ENCODE data around the gene THSD7B.
"Not testable (repeated sequence)": the region's sequence is repeated elsewhere in the genome, so short reads cannot be mapped to it uniquely, and the experiment has no call there.

The THSD7B gene, protein sequence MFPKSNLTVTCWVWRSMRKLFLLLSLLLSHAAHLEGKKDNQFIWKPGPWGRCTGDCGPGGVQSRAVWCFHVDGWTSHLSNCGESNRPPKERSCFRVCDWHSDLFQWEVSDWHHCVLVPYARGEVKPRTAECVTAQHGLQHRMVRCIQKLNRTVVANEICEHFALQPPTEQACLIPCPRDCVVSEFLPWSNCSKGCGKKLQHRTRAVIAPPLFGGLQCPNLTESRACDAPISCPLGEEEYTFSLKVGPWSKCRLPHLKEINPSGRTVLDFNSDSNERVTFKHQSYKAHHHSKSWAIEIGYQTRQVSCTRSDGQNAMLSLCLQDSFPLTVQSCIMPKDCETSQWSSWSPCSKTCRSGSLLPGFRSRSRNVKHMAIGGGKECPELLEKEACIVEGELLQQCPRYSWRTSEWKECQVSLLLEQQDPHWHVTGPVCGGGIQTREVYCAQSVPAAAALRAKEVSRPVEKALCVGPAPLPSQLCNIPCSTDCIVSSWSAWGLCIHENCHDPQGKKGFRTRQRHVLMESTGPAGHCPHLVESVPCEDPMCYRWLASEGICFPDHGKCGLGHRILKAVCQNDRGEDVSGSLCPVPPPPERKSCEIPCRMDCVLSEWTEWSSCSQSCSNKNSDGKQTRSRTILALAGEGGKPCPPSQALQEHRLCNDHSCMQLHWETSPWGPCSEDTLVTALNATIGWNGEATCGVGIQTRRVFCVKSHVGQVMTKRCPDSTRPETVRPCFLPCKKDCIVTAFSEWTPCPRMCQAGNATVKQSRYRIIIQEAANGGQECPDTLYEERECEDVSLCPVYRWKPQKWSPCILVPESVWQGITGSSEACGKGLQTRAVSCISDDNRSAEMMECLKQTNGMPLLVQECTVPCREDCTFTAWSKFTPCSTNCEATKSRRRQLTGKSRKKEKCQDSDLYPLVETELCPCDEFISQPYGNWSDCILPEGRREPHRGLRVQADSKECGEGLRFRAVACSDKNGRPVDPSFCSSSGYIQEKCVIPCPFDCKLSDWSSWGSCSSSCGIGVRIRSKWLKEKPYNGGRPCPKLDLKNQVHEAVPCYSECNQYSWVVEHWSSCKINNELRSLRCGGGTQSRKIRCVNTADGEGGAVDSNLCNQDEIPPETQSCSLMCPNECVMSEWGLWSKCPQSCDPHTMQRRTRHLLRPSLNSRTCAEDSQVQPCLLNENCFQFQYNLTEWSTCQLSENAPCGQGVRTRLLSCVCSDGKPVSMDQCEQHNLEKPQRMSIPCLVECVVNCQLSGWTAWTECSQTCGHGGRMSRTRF (N-terminal part only)

DNA sequence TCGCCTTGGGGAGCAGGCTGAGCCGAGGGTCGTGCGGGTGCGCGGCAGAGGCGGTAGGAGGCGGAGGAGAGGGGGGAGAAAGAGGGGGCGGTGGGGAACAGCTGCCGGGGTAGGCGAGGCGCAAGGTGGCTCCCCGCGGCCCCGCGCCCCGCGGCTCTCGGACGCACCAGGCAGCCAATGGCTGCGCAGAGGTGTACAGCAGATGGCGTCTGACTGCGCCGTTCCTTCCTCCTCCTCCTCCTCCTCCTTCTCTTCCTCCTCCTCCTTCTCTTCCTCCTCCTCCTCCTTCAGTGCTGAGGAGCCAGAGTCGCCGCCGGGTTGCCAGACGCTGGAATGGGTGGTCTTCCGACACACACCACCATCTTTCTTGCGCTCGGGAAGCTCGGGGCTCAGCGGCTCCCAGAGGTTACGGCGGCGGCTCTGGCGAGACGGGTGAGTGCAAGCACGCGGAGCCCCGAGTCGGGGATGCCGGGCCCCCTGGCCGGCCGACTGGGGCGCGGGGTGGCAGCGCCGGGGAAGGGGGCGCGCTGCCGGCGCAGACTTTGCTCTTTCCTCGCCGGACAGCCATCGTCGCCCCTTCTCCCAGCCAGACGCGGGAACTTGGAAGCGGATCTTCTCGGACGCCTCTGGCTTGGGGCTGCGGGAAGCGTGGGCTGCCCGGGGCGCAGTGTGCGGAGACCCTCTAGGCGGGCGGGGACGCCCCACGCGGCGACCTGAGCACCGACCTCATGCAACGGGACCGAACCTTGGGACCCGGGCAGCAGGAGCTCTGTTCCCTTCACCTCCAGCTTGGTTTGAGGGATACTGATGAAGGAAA, at the start of gene THSD7B:
THSD7B (plus strand) TSS at position 290 of the 817 bp plus-strand sequence. CDS start 116,634 bp downstream, outside the sequence.
- DNase-seq = no peak

DNA sequence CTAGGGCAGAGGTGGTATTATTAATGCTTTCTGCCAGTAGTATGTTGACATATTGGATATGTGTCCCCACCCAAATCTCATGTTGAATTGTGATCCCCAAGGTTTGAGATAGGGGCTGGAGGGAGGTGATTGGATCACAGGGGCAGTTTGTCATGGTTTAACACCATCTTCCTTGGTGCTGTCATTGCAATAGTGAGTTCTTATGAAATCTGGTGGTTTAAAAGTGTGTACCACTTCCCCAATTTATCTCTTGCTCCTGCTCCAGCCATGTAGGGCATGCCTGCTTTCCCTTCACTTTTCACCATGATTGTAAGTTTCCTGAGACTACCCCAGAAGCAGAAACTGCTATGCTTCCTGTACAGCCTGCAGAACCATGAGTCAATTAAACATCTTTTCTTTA, 47.1 kb upstream of the THSD7B start:
- DNase-seq = no peak

DNA sequence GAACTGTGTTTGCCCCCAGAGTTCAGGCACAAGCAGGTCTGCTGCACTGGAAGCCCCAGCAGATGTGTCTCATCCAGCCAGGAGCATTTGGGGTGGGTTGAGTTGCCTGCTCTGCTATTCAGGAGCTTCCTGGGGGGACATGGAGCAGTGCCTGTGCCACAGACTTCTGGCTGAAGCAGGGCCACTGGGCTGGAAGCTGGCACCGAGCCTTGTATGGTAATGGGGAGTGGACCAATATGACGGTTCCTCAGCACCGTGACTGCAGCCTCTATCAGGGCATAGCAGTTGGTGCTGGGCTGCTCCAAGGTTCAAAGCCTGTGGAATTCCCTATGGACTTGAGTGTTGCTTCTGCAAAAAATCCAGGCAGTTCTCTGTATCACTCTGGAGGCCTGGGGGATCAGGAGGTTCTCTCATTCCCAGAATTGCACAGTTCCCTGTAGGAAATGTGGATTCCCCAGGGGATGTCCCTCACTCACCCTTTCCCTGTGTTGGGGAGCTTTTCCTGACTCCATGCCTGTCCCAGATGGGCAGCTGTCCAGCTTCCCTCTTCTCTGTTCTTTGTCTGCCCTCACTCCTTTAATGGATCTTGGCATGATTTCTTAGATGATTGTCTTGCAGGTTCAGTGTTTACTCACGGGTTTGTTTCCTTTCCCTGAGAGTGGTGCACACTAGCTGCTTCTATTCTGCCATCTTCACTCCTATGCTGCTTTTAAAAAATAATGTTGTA, 37.2 kb upstream of the THSD7B start:
- DNase-seq = no peak

DNA sequence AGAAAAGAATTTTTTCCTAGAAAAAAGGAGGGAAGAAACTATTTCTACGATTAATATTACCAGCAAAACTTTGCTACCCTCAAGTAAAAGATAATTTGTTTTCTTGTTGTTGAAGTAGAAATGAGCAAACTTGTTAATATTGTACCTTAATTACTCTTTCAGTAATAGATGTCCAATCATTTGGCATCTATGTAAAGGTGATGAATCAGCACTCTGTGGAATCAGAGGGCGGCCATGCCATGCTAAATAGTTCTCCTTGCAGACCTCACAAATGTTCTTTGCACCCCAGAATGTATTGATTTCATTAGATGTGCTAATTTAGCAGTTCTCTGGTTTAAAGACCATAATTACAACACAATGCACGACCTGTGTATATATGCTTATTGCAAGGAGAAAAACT, 29.1 kb upstream of the THSD7B start:
- no peak for DNase-seq

DNA sequence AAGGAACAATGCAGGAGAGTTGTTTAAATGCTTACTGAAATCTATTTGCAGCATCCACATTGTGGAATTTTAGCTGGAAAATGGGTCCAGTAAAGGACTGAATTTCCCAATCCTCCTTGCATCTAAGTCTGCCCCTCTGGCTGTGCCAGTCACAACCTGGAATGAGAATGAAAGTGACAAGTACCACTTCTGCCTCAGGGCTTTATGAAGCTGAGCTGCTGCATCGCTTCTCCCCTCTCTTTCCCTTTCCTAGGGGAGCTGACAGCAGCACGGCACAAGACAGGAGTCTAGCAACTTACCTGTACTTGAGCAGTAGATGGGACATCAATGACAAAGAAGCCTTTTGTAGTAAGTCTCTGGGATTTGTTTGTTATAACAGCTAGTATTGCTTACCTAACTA, 27.3 kb upstream of the THSD7B start:
- no peak for DNase-seq

DNA sequence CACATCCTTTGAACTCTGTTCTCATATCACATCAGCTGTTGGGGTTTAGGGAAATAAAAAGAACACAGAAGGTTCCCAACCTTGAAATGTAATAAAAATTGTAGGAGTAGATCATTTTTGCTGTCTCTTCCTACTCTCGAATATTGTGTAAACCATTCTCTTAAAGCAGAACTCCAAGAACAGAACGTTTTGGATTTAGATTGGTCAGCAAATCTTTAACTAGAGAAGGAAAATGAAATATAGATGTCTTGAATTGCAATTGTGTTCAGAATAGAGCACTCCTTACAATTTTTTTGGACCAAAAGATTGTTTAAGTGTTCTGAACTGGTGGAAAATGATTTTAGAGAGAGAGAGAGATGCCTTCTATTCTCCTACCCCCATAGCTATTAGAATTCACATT, 23.9 kb upstream of the THSD7B start:
- no peak for DNase-seq

DNA sequence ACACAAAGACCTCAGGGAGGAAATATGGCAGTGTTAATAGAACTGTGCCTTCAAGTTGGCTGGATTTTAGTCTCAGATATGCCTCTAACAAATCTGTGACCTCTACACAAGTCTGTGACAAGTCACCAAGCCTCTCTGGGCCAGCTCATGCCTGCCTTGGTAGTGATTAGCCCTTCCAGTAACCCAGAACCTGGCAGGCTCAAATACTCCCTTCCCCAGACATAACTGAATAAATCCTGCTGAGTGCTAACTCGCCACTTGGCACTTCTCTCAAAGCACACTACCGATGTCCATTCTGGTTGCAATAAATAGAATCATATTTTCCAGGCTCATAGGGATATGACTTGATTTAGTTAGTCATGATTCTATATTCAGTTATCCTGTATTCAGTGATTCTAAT, 15.3 kb upstream of the THSD7B start:
- no peak for DNase-seq

DNA sequence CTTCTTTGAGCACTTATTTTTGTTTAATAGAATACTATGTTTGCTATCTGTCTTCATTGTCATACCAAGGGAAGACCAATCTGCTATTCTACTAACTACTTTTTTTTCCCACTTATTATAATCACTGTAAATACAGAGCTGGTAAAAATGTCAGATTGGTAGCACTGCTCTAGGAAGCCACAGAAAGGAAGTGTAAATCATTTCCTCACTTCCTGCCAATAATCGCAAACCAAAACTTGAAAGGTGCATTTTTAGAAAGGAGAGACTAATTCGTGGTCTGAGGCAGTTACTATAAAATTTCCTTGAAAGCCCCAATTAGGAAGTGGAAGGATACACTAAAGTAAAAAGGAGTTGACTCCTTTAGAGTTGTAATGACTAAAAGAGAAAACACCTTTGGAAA, 13.9 kb upstream of the THSD7B start:
- no peak for DNase-seq

DNA sequence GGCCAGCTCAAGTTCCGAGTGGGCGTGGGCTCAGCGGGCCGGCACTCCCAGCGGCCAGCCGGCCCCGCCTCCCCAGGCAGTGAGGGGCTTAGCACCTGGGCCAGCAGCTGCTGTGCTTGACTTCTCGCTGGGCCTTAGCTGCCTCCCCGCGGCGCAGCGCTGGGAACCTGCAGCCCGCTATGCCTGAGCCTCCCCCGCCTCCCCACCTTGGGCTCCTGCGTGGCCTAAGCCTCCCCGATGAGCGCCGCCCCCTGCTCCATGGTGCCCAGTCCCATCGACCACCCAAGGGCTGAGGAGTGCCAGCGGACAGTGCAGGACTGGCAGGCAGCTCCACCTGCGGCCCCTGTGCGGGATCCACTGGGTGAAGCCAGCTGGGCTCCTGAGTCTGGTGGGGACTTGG, 6.8 kb upstream of the THSD7B start:
- not testable (repeated sequence) for DNase-seq

DNA sequence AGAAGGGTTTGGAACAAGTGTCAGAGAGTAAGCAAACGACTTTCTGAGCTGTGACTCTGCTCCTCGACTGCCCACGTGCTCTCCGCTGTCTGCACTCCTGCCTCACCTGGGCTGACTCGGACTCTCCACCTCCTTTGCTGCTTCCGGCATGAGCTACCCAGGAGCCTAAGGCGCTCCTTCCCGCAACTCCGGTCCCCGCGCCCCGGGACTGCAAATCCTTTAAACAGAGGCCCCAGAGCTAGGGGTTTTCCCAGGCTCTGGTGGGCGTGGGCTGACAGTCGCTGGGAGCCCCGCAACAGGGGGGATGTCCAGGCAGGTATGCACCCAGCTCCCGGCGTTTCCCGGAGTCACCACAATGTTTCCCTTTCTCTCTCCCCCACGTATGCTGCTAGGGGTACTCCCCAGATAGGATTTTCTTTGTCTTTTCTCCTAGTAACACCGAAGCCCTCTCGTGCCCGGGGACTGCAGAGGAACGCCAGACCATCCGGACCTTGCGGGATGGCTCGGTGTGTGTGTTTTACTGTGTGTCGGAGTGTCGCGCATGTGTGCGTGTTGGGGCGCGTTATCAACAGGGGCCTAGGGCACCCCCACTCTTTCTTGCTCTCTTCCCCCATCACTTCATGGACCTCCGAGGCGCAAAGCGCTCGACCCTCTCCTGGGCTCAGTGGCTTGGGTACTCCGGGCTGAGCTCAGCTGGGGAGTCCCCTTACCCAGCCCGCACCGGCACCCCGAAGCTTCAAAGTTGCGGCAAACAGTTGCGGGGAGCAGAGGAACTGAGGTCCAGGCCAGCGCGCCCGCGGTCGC, 691 bp upstream of the THSD7B start:
- no peak for DNase-seq

DNA sequence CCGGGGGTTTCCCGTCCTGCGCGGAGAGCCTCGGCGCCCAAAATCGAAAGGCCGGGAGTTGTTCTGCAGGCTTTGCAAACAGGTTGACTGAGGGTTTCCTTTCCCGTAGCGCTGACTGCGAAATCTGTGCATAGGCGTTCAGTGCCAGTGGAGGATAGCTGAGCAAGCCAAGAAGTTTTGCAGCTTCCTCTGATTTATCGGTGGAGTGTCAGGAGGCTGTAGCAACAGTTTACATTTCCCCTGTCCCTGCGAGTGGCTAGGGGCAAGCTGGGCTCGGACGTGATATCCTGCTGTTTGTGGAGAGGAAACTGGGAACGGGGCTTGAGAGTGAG, 694 bp downstream of the THSD7B start:
- DNase-seq = no peak

DNA sequence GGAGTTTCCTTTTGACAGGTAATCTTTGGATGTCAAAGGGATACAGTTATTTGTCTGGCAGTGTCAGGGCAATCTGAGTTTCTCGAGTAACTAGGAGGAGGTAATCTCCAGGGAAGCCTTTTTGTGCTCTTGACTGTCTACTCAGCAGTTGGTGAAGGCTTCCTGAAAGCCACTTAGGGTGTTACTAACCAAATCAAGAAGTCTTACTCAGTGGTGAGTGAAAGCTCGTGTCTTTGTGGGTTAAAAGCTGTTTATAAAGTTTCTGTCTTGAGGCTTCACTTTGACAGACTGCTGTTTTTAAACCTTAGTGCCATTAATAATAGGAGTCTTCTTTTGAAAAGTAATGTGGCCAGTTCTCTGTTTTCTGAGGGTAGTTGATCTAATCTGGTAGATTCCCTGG, 1.7 kb downstream of the THSD7B start:
- DNase-seq = no peak

DNA sequence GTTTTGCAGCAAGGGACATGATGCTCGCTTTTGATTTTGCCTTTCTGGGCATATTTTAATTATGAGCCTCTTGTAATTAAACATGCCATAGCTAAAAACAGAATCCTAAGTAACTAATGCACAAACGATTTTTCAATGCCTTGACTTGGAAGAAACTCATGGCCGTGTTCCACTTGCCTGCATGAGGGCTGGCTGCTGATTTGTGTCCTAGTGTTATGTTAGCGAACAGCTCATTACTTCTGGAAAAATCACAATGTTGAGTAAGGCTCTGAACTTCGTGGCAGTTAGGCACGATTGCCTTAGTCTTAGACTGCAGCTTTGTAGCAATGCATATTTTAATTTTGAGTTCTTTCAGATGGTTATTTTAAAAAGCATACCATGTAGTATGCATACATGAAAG, 4.5 kb downstream of the THSD7B start:
- DNase-seq = no peak

DNA sequence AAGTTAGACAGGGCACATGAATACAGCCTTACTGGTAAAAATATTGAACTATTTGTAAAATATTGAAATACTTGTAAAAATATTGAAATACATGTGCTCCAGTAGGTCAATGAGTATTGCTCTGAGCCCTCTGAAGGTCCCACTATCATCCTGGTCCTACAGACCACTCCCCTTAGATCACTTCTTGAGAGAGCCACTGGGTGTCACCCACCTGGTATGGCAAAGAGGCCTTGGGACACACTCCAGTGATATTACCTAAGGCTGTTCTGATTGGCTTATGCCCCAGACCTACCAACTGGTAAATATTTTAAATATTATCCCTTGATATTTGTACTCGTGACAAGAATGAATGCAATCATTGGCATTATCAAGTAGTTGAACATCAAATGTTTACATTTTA, 5.0 kb downstream of the THSD7B start:
- no peak for DNase-seq

DNA sequence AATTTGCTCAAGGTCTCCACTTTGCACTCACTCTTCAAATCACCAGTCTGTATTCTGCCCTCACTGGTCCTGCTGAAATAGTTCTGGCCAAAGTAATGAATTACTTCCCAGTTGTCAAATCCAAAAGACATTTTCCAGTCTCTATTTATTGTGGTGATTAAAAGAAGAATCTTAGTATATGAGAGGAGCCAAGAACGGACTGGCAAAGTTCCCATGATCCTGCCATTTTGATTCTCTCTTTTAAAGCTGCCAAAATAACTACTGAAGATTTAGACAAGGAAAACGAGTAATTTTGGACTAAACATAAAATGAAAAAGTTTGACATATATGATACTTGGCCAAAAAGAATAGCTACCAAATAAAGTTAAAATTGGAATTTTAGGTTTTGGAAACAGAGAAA, 12.0 kb downstream of the THSD7B start:
- DNase-seq = no peak

DNA sequence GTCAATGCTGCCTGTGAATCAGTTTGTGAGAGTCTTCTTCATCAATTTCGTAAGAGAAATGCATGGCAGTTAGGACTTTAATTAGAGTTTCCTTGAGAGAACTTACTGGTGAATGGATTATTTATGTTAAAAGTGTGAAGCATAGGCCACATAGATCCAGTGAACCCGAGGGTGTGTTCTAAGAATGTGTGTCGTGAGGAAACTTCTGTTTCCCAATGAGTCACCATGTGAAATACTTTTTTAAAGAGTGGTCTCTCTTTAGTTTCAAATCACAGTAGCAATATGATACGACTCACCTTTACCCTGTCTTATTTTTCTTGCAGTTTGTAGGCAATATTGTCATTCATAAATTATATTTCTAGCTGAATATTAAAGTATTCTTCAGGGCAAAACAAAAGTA, 18.5 kb downstream of the THSD7B start:
- no peak for DNase-seq

DNA sequence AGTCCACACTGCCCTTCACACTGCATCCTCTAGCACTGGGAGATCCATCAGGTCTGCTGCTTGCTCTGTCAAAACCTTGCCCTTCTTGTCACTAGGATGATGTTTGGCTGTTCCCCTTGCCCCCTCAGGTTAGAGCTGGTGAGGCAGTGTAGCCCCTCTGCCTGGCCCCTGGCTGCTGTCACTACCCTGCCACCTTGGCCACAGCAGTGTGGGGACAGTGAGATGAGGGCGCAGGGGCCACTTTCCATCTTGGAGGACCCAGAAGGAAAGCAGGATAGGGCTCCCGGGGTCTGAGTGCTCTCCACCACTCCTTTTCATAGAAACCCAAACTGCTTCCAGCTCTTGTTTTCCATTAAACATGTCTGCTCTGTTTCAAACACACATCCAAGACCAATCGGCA, 19.9 kb downstream of the THSD7B start:
- DNase-seq = no peak

DNA sequence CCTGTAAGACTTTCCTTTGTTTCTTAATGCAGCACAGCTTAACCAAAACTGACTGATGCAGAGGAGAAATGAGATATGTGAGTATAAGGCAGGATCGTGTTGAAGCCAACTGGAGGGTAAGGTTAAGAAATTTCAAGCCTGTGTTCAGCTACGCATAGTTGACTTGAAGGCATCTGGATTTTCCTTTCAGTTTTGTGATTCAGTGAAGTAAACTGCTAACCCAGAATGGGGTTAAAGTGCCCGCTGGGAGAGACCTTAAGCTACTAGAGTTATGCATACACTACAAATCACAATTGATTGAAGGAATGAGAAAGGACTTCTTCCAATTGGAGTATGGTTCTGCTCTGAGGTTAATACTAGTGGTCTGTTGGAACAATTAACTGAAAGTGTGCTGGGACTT, 22.6 kb downstream of the THSD7B start:
- DNase-seq = no peak

DNA sequence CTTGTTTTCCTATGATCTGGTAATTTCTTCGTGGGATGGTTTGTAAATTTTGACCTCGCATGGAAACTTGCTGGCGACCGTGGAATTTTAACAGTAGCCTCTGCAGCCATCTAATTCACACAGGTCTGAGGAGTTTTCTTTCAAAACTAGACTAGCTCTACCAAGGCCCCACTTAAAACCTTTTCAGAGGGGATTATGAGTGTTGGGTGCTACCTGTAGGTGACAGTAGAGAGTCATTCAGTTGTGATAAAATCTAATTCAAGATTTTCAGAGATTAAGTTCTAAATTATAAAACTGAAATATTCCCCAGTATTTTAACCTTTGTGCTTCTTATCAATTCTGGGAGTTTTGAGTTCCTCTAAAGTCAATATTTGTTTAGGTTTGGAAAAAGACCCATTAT, 31.0 kb downstream of the THSD7B start:
- DNase-seq = no peak

DNA sequence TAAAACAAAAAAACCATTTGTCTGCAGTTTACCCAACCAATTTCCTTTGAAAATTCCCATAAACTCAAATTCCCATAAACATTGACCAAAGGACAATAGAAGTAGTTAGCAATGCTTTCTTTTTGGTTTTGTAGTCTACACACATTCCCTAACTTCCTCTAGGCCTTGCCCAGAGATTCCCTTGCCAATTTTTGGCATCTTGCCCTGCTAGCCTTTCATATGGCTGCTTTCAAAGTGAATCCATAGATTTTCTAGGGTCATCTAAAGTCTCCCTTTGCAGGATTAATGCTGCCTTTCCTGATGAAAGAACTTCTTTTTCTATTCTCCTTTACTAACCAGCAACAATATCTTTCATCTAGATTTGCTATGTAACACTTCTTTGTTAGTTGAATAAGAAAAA, 33.4 kb downstream of the THSD7B start:
- no peak for DNase-seq

DNA sequence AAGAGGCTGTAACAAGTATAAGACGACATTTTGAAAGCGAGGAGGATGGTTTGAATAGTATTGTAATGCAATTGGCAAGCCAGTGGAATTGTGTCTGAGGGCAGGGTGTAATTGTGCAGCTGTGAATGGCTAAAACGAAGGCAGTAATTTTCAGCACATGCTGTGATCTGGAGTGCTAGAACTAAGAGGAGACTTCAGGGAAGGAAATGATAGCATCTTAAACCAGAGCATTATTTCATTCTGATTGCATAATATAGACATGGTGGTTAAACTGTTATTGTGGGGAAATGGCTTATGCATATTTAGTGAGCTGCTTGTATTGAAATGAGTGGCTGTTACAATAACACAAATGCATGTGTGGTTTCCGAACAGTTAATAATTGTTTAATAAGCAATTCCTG, 36.3 kb downstream of the THSD7B start:
- no peak for DNase-seq

All from NCI-H1105 (cell line).